Liver (tissue), 9 donors: ENCODE results near the gene KMT2B. TPM values are rescaled to one million over a fixed set of nuclear protein-coding genes. Genes with fewer than 3 reads are reported as not detected.
"Not testable (repeated sequence)": the region's sequence is repeated elsewhere in the genome, so short reads cannot be mapped to it uniquely, and the experiment has no call there.

Experiments used
- DNase-seq: peaks from one replicate; pipeline ENCODE4 v3.0.0-alpha.2; 2017; ENCODE audit warnings: low spot score
- H3K27ac ChIP-seq, 2 donors: one replicate each; pipeline ENCODE4 v1.7.0; 2013; ENCODE audit warnings: inconsistent platforms in 2 of 2, low read length in 2 of 2, control low read depth in 1 of 2, low read depth in 1 of 2, mild to moderate bottlenecking in 1 of 2
- H3K27me3 ChIP-seq, 4 donors: one replicate each; pipeline versions ENCODE4 v1.6.1 to v1.7.0; 2013; ENCODE audit warnings: low read length in 3 of 4, inconsistent platforms in 1 of 4, mild to moderate bottlenecking in 1 of 4, moderate library complexity in 1 of 4; ENCODE audit not compliant: control insufficient read depth in 4 of 4, insufficient read depth in 4 of 4
- H3K36me3 ChIP-seq, 4 donors: one replicate each; pipeline versions ENCODE4 v1.6.1 to v1.7.0; 2013; ENCODE audit warnings: low read length in 3 of 4, mild to moderate bottlenecking in 3 of 4, low read depth in 1 of 4, moderate library complexity in 1 of 4; ENCODE audit not compliant: control insufficient read depth in 4 of 4, insufficient read depth in 3 of 4
- H3K4me1 ChIP-seq, 4 donors: one replicate each; pipeline versions ENCODE4 v1.6.1 to v1.7.0; 2013; ENCODE audit warnings: low read length in 3 of 4, mild to moderate bottlenecking in 3 of 4, moderate library complexity in 1 of 4; ENCODE audit not compliant: control insufficient read depth in 4 of 4, insufficient read depth in 4 of 4
- H3K4me3 ChIP-seq, 3 donors: one replicate each; pipeline versions ENCODE4 v1.6.1 to v1.7.0; 2013; ENCODE audit warnings: low read length in 3 of 3, control low read depth in 1 of 3, low read depth in 1 of 3, mild to moderate bottlenecking in 1 of 3
- H3K9ac ChIP-seq, 2 donors: one replicate each; pipeline ENCODE4 v1.7.0; 2013; ENCODE audit warnings: low read length in 2 of 2, mild to moderate bottlenecking in 2 of 2, moderate library complexity in 2 of 2, control low read depth in 1 of 2, low read depth in 1 of 2
- H3K9me3 ChIP-seq, 4 donors: one replicate each; pipeline versions ENCODE4 v1.6.1 to v1.7.0; 2013; ENCODE audit warnings: low read length in 3 of 4; ENCODE audit not compliant: control insufficient read depth in 4 of 4
- CTCF ChIP-seq: fragments of 150-350 bp; IDR thresholded peaks from 2 replicates; pipeline ENCODE4 v1.5.1; 2017; ENCODE audit warnings: improper control_type of control experiment, low read depth, low read length; ENCODE audit not compliant: missing input control
- EGR1 ChIP-seq, 2 donors: IDR thresholded peaks; 2 replicates each; pipeline ENCODE4 v1.6.1; 2016 to 2018; ENCODE audit warnings: antibody characterized with exemption in 2 of 2, low read depth in 2 of 2
- FOXA1 ChIP-seq: IDR thresholded peaks from 2 replicates; pipeline ENCODE4 v1.6.1; 2016; ENCODE audit warnings: antibody characterized with exemption
- FOXA2 ChIP-seq: IDR thresholded peaks from 2 replicates; pipeline ENCODE4 v1.6.1; 2016; ENCODE audit warnings: antibody characterized with exemption
- GABPA ChIP-seq, 2 donors: IDR thresholded peaks in 1 of 2; conservative IDR thresholded peaks in 1 of 2; 2 replicates each; pipeline ENCODE4 v1.6.1; 2016; ENCODE audit warnings: antibody characterized with exemption in 2 of 2, mild to moderate bottlenecking in 1 of 2, moderate library complexity in 1 of 2
- HNF4G ChIP-seq: IDR thresholded peaks from 2 replicates; pipeline ENCODE4 v1.6.1; 2016; ENCODE audit warnings: antibody characterized with exemption
- JUND ChIP-seq, 2 donors: IDR thresholded peaks; 2 replicates each; pipeline ENCODE4 v1.6.1; 2016; ENCODE audit warnings: antibody characterized with exemption in 2 of 2
- NR2F2 ChIP-seq: IDR thresholded peaks from 2 replicates; pipeline ENCODE4 v1.6.1; 2016; ENCODE audit warnings: antibody characterized with exemption
- RXRA ChIP-seq, 2 donors: IDR thresholded peaks; 2 replicates each; pipeline ENCODE4 v1.6.1; 2017 to 2018; ENCODE audit warnings: antibody characterized with exemption in 2 of 2, mild to moderate bottlenecking in 1 of 2
- SP1 ChIP-seq: IDR thresholded peaks from 2 replicates; pipeline ENCODE4 v1.6.1; 2018; ENCODE audit warnings: antibody characterized with exemption, mild to moderate bottlenecking
- TAF1 ChIP-seq: conservative IDR thresholded peaks from 2 replicates; pipeline ENCODE4 v1.6.1; 2016; ENCODE audit warnings: antibody characterized with exemption, mild to moderate bottlenecking
- YY1 ChIP-seq: IDR thresholded peaks from 2 replicates; pipeline ENCODE4 v1.6.1; 2016; ENCODE audit warnings: antibody characterized with exemption, mild to moderate bottlenecking
- WGBS: extraction: QIAGEN DNeasy Blood & Tissue Kit; methylation state at CpG from one replicate; pipeline ENCODE4 v1.1.7; 2013; 5-methylcytosine and 5-hydroxymethylcytosine counted together
- polyA plus RNA-seq, 2 donors: library from polyadenylated mRNA; stranded (reverse) in 1 of 2; unstranded in 1 of 2; fragments of 200-250 nt in 1 of 2; fragments of >200 nt in 1 of 2; fragmentation: Nextera tagmentation in 1 of 2; extraction: Ambion mirVana in 1 of 2; gene quantifications; one replicate each; pipeline versions ENCODE4 v1.2.1 to v1.2.3, GENCODE V29; 2013 to 2015
- total RNA-seq, 2 donors: library from RNA; depleted of rRNA; stranded (reverse); fragments of >200 nt; gene quantifications; one replicate each; pipeline ENCODE4 v1.2.3, GENCODE V29; 2014
- TF ChIP-seq, protein P1 (sequence below): IDR thresholded peaks from 2 replicates; pipeline ENCODE4 v1.6.1; 2016; ENCODE audit warnings: antibody characterized with exemption
- TF ChIP-seq, protein P2 (sequence below): IDR thresholded peaks from 2 replicates; pipeline ENCODE4 v1.6.1; 2016; ENCODE audit warnings: antibody characterized with exemption, mild to moderate bottlenecking
- TF ChIP-seq, protein P3 (sequence below): IDR thresholded peaks from 2 replicates; pipeline ENCODE4 v1.6.1; 2016; ENCODE audit warnings: antibody characterized with exemption
- donor health status: healthy.
- donor health status: healthy.
- donor health status: healthy.
- donor health status: healthy.
- donor health status: healthy.

KMT2B gene
- total and polyA plus RNA-seq, 4 donors, result 3.7 to 12.1 (median 8.3) TPM

DNA sequence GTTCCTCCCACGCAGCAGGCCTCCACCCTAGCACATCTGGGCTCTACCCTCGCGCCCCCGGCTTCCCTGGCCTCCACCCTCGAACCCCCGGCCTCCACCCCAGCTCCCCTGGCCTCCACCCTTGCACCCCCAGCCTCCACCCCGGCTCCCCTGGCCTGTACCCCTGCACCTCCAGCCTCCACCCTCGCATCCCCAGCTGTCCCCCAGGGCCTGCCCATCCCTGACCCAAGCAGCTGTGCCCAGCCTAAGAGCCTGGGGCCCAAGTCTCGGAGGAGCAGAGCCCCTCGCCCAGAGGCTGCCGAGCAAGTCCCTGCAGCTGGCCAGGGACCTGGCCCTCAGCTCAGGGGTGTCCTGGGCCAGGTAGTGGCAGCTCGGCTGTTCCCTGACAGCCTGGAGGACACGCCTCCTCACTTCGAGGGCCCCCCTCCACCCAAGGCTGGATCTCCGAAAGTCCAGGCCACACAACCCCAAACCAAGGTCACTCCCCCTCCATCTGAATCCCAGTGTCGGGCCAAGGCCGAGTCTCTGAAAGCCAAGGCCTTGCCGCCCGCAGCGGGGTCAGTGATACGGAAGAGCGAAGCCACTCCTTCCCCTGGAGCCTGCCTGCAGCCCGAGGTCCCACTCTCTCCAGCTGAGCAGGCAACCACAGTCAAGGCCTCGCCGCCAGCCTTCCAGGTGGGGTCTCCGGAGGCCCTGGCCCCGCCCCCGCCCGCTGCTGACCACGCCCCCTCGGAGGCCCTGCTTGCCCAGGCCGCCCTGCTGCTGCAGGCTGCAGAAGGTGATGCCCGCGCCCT, 49.7 kb downstream of the KMT2B start:
- no peak overlapping the region for H3K4me3 ChIP-seq
- no peak overlapping the region for H3K9ac ChIP-seq
- peak; percentile 55 for DNase-seq
- H3K9me3 ChIP-seq, result no peaks in the 10 kb centered on the region
- whole genome bisulfite sequencing, result 83% methylated on average over 34 of the region's 34 CpGs
- H3K27me3 ChIP-seq, result no peaks in the 10 kb centered on the region
- H3K4me1 ChIP-seq, result no peaks in the 10 kb centered on the region
- TF ChIP-seq FOXA1, result no peak
- TF ChIP-seq, protein P1, sequence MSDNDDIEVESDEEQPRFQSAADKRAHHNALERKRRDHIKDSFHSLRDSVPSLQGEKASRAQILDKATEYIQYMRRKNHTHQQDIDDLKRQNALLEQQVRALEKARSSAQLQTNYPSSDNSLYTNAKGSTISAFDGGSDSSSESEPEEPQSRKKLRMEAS, result no peak
- TF ChIP-seq, protein P2, sequence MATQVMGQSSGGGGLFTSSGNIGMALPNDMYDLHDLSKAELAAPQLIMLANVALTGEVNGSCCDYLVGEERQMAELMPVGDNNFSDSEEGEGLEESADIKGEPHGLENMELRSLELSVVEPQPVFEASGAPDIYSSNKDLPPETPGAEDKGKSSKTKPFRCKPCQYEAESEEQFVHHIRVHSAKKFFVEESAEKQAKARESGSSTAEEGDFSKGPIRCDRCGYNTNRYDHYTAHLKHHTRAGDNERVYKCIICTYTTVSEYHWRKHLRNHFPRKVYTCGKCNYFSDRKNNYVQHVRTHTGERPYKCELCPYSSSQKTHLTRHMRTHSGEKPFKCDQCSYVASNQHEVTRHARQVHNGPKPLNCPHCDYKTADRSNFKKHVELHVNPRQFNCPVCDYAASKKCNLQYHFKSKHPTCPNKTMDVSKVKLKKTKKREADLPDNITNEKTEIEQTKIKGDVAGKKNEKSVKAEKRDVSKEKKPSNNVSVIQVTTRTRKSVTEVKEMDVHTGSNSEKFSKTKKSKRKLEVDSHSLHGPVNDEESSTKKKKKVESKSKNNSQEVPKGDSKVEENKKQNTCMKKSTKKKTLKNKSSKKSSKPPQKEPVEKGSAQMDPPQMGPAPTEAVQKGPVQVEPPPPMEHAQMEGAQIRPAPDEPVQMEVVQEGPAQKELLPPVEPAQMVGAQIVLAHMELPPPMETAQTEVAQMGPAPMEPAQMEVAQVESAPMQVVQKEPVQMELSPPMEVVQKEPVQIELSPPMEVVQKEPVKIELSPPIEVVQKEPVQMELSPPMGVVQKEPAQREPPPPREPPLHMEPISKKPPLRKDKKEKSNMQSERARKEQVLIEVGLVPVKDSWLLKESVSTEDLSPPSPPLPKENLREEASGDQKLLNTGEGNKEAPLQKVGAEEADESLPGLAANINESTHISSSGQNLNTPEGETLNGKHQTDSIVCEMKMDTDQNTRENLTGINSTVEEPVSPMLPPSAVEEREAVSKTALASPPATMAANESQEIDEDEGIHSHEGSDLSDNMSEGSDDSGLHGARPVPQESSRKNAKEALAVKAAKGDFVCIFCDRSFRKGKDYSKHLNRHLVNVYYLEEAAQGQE, result no peak
- no peak for TF ChIP-seq RXRA (IDR thresholded peaks at IDR 0.05)
- TF ChIP-seq TAF1, result no peak
- no peak for TF ChIP-seq CTCF
- no peak for TF ChIP-seq HNF4G
- no peak for TF ChIP-seq NR2F2
- no peak for TF ChIP-seq YY1
- TF ChIP-seq EGR1 (IDR thresholded peaks at IDR 0.05; ENCODE audit: low read depth in 2 of 2), result no peak
- TF ChIP-seq JUND (IDR thresholded peaks at IDR 0.05), result no peak
- TF ChIP-seq GABPA (IDR thresholded peaks at IDR 0.05 in 1 of 2, conservative IDR thresholded peaks at IDR 0.05 in 1 of 2), result no peak
- TF ChIP-seq FOXA2, result no peak
- H3K36me3 ChIP-seq, result peaks cover 3 to 6% (median 5%) of the 10 kb centered on the region in 4 donors
- no peak overlapping the region for H3K27ac ChIP-seq

GRCh38 chr19:35768082-35768421, 50.2 kb downstream of the KMT2B start:
- TF ChIP-seq, protein P3, sequence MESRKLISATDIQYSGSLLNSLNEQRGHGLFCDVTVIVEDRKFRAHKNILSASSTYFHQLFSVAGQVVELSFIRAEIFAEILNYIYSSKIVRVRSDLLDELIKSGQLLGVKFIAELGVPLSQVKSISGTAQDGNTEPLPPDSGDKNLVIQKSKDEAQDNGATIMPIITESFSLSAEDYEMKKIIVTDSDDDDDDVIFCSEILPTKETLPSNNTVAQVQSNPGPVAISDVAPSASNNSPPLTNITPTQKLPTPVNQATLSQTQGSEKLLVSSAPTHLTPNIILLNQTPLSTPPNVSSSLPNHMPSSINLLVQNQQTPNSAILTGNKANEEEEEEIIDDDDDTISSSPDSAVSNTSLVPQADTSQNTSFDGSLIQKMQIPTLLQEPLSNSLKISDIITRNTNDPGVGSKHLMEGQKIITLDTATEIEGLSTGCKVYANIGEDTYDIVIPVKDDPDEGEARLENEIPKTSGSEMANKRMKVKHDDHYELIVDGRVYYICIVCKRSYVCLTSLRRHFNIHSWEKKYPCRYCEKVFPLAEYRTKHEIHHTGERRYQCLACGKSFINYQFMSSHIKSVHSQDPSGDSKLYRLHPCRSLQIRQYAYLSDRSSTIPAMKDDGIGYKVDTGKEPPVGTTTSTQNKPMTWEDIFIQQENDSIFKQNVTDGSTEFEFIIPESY, result no peak
- TF ChIP-seq YY1 (no peak), GABPA (IDR thresholded peaks at IDR 0.05 in 1 of 2, conservative IDR thresholded peaks at IDR 0.05 in 1 of 2) (no peak), SP1 (no peak)
- 89% methylated on average over 15 of the region's 15 CpGs for WGBS
- Histone ChIP-seq H3K9ac (no peak overlapping the region), H3K4me1 (no peaks in the 10 kb centered on the region), H3K36me3 (peaks cover 3 to 6% (median 5%) of the 10 kb centered on the region in 4 donors), H3K27ac (no peak overlapping the region), H3K4me3 (no peak overlapping the region), H3K27me3 (no peaks in the 10 kb centered on the region), H3K9me3 (no peaks in the 10 kb centered on the region)
- no peak for DNase-seq

DNA sequence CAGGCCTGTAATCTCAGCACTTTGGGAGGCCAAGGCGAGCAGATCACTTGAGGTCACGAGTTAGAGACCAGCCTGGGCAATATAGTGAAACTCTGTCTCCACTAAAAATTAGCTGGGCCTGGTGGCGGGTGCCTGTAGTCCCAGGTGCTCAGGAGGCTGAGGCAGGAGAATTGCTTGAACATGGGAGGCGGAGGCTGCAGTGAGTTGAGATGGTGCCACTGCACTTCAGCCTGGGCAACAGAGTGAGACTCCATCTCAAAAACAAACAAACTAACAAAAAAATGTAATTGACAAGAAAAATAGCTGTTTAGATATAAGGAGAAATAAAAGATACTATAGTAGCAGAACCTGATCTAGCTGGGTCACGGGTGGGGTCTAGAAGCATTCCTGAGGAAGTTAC, 54.6 kb downstream of the KMT2B start:
- H3K9me3 ChIP-seq, H3K4me1 ChIP-seq, H3K27ac ChIP-seq, DNase-seq, H3K9ac ChIP-seq, H3K4me3 ChIP-seq, H3K27me3 ChIP-seq, H3K36me3 ChIP-seq: not testable (repeated sequence)
- WGBS, result 95% methylated on average over 5 of the region's 5 CpGs
